Heart left ventricle (tissue), 16 donors: ENCODE data around the gene BRME1. TPM values are rescaled to one million over a fixed set of nuclear protein-coding genes. Genes with fewer than 3 reads are reported as not detected.

ENCODE experiments used
- ATAC-seq, 4 donors: fragments of 200-7000 bp; cut with Tn5 transposase; one replicate each; pipeline ENCODE4 v1.9.1; 2020 to 2022; ENCODE audit warnings: moderate library complexity in 4 of 4, mild to moderate bottlenecking in 3 of 4, moderate number of reproducible peaks in 1 of 4
- DNase-seq, 5 donors: peaks; one replicate each; pipeline ENCODE4 v3.0.0-alpha.2; 2020
- H3K27ac ChIP-seq, 12 donors: fragments of 200-600 bp; sonication (generic) in 4 of 12; one replicate each; pipeline versions ENCODE4 v1.5.0 to v1.8.0; 2016 to 2022; ENCODE audit warnings: mild to moderate bottlenecking in 2 of 12
- H3K27me3 ChIP-seq, 9 donors: fragments of 200-600 bp; sonication (generic) in 2 of 9; one replicate each; pipeline versions ENCODE4 v1.5.1 to v1.8.0; 2016 to 2022; ENCODE audit warnings: mild to moderate bottlenecking in 3 of 9
- H3K36me3 ChIP-seq, 9 donors: fragments of 200-600 bp; sonication (generic) in 2 of 9; one replicate each; pipeline versions ENCODE4 v1.5.0 to v1.8.0; 2018 to 2022; ENCODE audit warnings: mild to moderate bottlenecking in 2 of 9
- H3K4me1 ChIP-seq, 12 donors: fragments of 200-600 bp; sonication (generic) in 4 of 12; one replicate each; pipeline versions ENCODE4 v1.5.0 to v1.8.0; 2016 to 2022; ENCODE audit warnings: mild to moderate bottlenecking in 3 of 12
- H3K4me3 ChIP-seq, 12 donors: fragments of 200-600 bp; sonication (generic) in 4 of 12; one replicate each; pipeline versions ENCODE4 v1.5.0 to v1.8.0; 2017 to 2022; ENCODE audit warnings: mild to moderate bottlenecking in 9 of 12, moderate library complexity in 4 of 12
- H3K9me3 ChIP-seq, 12 donors: fragments of 200-600 bp; sonication (generic) in 4 of 12; one replicate each; pipeline versions ENCODE4 v1.5.0 to v1.8.0; 2016 to 2022; ENCODE audit warnings: mild to moderate bottlenecking in 1 of 12
- CTCF ChIP-seq, 12 donors: fragments of 200-600 bp; sonication (generic) in 4 of 12; IDR thresholded peaks; one replicate each; pipeline versions ENCODE4 v1.5.0 to v1.8.0; 2018 to 2022; ENCODE audit warnings: antibody characterized with exemption in 12 of 12, mild to moderate bottlenecking in 5 of 12
- POLR2A ChIP-seq, 2 donors: fragments of 450-650 bp; IDR thresholded peaks; one replicate each; pipeline ENCODE4 v1.6.1; 2017; ENCODE audit warnings: antibody characterized with exemption in 2 of 2, mild to moderate bottlenecking in 2 of 2, moderate library complexity in 2 of 2
- WGBS, 4 donors: extraction: QIAGEN DNeasy Blood & Tissue Kit in 2 of 4; methylation state at CpG; one replicate each; pipeline versions ENCODE4 v1.1.5 to v1.1.7; 2013 to 2018; 5-methylcytosine and 5-hydroxymethylcytosine counted together
- intact Hi-C, 10 donors: fragments of 100-400 bp; cut with DNase I; formaldehyde crosslinking; loops; one replicate each; pipeline versions ENCODE4 v1.11.1 to v1.14.2; 2022
- polyA plus RNA-seq, 2 donors: library from polyadenylated mRNA; stranded (reverse); fragments of 200-250 nt; gene quantifications; one replicate each; pipeline ENCODE4 v1.2.3, GENCODE V29; 2013
- total RNA-seq, 9 donors: library from RNA; depleted of rRNA in 2 of 9; stranded (reverse); fragments of >200 nt in 2 of 9; fragmentation: NEBNext Ultra II Directional in 3 of 9; extraction: Animal tissue kit (Norgen Biotek cat#: 25700) in 3 of 9; gene quantifications; one replicate each; pipeline versions ENCODE4 v1.1.0 to v1.2.4, GENCODE V29; 2016 to 2023
- donor health status: ischemic (EF 13 %, LVEDD 7.1; RV severe dilation, severe dysfunction).
- donor health status: healthy with polysubstance abuse.
- donor health status: DM: no; HTN: yes; CAD: no.
- donor health status: DM: no; HTN: no; CAD: no.
- donor health status: ischemic (EF 25% LVEDD 6.9; RV normal size, moderate dysfunction).
- donor health status: ischemic (EF 25% LVEDD 5.7; RV mildly dilated, moderate dysfunction).
- donor health status: healthy.
- donor health status: DM: yes; HTN: yes; CAD: no.
- donor health status: ischemic (EF 35%, LVEDD 5.7; RV mildly dilated, moderate dysfunction).
- donor health status: nonischemic (EF 11% LVEDD 7.7; RV severe dilation, severe dysfunction).
- donor health status: DM: yes; HTN: yes; CAD: no.
- donor health status: PGD.
- donor health status: ischemic (EF 29% LVEDD 5.4; RV normal size, mild dysfunction).
- donor health status: nonischemic (EF 23%, LVEDD 6.1; RV moderate dilation, normal function).

The BRME1 gene
- total and polyA plus RNA-seq, 11 donors, result 0.23 to 1.2 (median 0.70) TPM; not detected in 2

GRCh38 chr19:13887018-13887436, 18.9 kb downstream of the BRME1 start:
- no peaks in the 10 kb centered on the region for H3K9me3 ChIP-seq
- H3K27ac ChIP-seq, result no peak overlapping the region
- no peaks in the 10 kb centered on the region for H3K36me3 ChIP-seq
- intact Hi-C loops, result loop anchor here in 5 of 10 donors (10.0 kb wide), 3 partner anchors 158 to 458 kb away; no protein-coding TSS in a partner anchor
- no peak overlapping the region for H3K4me3 ChIP-seq
- ATAC-seq (no peak), DNase-seq (no peak)
- H3K4me1 ChIP-seq, result peaks cover 0 to 9% (median 1%) of the 10 kb centered on the region in 12 donors
- 71 to 78% (median 72%) methylated on average over 13 to 16 of the region's 16 CpGs for whole genome bisulfite sequencing, 4 donors
- no peaks in the 10 kb centered on the region for H3K27me3 ChIP-seq
- TF ChIP-seq CTCF (IDR thresholded peaks at IDR 0.05), result no peak
- no peak for TF ChIP-seq POLR2A (IDR thresholded peaks at IDR 0.05)

GRCh38 chr19:13885826-13886365, 20.0 kb downstream of the BRME1 start:
- WGBS, 4 donors, result 89 to 95% (median 93%) methylated on average over 14 to 20 of the region's 20 CpGs
- no peaks in the 10 kb centered on the region for H3K27me3 ChIP-seq
- no peak overlapping the region for H3K4me3 ChIP-seq
- H3K4me1 ChIP-seq, result peaks cover 0 to 20% (median 12%) of the 10 kb centered on the region in 12 donors
- DNase-seq (no peak), ATAC-seq (no peak)
- TF ChIP-seq CTCF (IDR thresholded peaks at IDR 0.05) (no peak), POLR2A (IDR thresholded peaks at IDR 0.05) (no peak)
- H3K27ac ChIP-seq, result no peak overlapping the region
- H3K36me3 ChIP-seq, result no peaks in the 10 kb centered on the region
- intact Hi-C loops, result loop anchor here in 5 of 10 donors (10.0 kb wide), 3 partner anchors 159 to 459 kb away; no protein-coding TSS in a partner anchor
- H3K9me3 ChIP-seq, result no peaks in the 10 kb centered on the region

DNA sequence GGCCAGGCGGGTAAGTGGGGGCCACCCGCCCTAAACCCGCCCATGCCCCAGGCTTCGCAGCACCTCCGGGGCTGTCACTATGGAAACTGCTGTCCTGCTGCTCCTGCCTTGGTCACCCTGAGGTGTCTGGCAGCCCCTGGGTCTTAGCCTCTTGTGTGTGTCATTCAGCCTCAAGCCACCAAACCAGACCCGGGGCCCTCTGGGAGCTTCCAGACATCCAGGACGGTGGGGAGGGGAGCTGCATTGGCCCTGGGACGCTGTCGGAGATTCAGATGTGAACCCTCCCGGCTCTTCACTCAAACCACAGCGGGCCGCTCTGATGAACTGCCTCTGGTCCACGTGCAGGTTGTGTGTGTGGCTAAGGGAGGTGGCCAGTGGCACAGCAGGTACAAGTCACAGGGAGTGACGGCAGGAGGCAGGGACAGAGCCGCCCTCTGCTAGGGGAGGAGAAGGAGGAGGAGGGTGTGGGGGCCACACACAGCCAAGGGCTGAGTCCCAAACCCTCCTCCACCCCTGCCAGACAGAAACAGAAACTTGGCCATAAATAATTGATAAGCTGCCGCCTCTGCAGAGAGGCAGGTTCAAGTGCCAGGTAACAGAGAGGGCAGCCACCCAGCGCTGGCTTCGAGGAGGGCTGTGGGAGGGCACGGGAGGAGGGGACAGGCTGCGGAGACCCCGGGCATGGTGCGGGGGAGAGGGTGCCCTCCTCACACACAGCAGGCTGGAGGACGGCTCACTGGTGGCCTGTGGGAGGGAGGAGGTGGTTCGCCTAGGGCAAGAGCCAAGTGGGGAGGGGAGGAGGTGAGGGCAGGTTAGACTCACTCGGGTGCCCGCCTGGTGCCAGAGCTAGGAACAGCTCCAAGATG, 21.0 kb downstream of the BRME1 start:
- H3K27me3 ChIP-seq, result no peaks in the 10 kb centered on the region
- TF ChIP-seq CTCF (IDR thresholded peaks at IDR 0.05) (no peak), POLR2A (IDR thresholded peaks at IDR 0.05) (no peak)
- H3K9me3 ChIP-seq, result no peaks in the 10 kb centered on the region
- intact Hi-C loops, result loop anchor here in 8 of 10 donors (5.0 to 10.0 kb wide), 7 partner anchors 67 to 460 kb away; partner anchors contain the start of genes DCAF15 (in 2 of the 8) and ASF1B (in 1 of the 8)
- no peaks in the 10 kb centered on the region for H3K36me3 ChIP-seq
- DNase-seq, result no peak
- 61 to 76% (median 68%) methylated on average over 22 to 26 of the region's 26 CpGs for WGBS, 4 donors
- peaks cover 0 to 27% (median 18%) of the 10 kb centered on the region in 12 donors for H3K4me1 ChIP-seq
- H3K4me3 ChIP-seq, result no peak overlapping the region
- H3K27ac ChIP-seq, result no peak overlapping the region
- no peak for ATAC-seq

DNA sequence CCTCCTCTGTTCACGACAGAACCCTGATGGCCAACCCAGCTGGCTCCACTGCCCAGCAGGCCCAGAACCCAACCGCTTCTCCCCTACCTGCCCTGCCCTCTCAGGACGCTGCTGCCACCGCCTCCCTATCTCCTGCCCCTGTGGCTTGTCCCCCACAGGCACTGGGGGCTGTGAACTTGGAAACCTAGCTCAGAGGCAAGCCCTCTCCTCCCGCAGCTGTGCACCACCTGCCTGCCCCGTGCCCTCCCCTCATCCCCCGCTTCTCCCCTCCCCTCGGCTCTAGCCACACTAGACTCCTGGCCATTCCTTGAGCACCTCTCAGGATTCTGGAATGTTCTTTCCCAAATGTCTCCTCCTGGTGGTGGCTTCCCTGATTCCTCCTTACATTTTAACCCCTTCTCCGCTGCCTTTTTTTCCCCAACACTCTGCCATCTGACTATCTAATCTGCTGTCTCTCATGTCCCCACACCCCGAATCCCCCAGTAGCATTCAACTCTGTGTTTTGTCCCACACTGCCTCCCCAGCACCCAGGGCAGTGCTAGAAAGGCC, 22.3 kb downstream of the BRME1 start:
- H3K36me3 ChIP-seq, result no peaks in the 10 kb centered on the region
- no peak overlapping the region for H3K4me3 ChIP-seq
- TF ChIP-seq POLR2A (IDR thresholded peaks at IDR 0.05) (no peak), CTCF (IDR thresholded peaks at IDR 0.05) (no peak)
- no peak overlapping the region for H3K27ac ChIP-seq
- ATAC-seq (no peak), DNase-seq (no peak)
- intact Hi-C loops, result loop anchor here in 8 of 10 donors (5.0 to 10.0 kb wide), 7 partner anchors 69 to 461 kb away; partner anchors contain the start of genes DCAF15 (in 2 of the 8) and ASF1B (in 1 of the 8)
- WGBS, 4 donors, result 79 to 84% (median 83%) methylated on average over 10 of the region's 10 CpGs
- no peaks in the 10 kb centered on the region for H3K9me3 ChIP-seq
- H3K4me1 ChIP-seq, result peaks cover 0 to 35% (median 24%) of the 10 kb centered on the region in 12 donors
- no peaks in the 10 kb centered on the region for H3K27me3 ChIP-seq
